IPS-20b (cell line): ENCODE measurements around the gene CELA3B.
"Not testable (repeated sequence)": the region's sequence is repeated elsewhere in the genome, so short reads cannot be mapped to it uniquely, and the experiment has no call there.

Experiments used
- H3K27ac ChIP-seq: one replicate; pipeline ENCODE4 v1.5.1; 2013; ENCODE audit warnings: low read length
- H3K27me3 ChIP-seq: 2 replicates; pipeline ENCODE4 v1.6.1; 2013; ENCODE audit warnings: mild to moderate bottlenecking, low read length, inconsistent platforms; ENCODE audit not compliant: insufficient read depth
- H3K36me3 ChIP-seq: 2 replicates; pipeline ENCODE4 v1.6.1; 2013; ENCODE audit warnings: low read depth, mild to moderate bottlenecking, inconsistent platforms, low read length, moderate library complexity; ENCODE audit not compliant: insufficient read depth
- H3K4me1 ChIP-seq: 2 replicates; pipeline ENCODE4 v1.6.1; 2013; ENCODE audit warnings: mild to moderate bottlenecking, control low read depth, inconsistent platforms, low read length, moderate library complexity; ENCODE audit not compliant: insufficient read depth
- H3K4me3 ChIP-seq: 2 replicates; pipeline ENCODE4 v1.5.1; 2013; ENCODE audit warnings: mild to moderate bottlenecking, low read length, inconsistent platforms
- H3K9ac ChIP-seq: 2 replicates; pipeline ENCODE4 v1.6.1; 2013; ENCODE audit warnings: low read depth, mild to moderate bottlenecking, inconsistent platforms, low read length, moderate library complexity
- H3K9me3 ChIP-seq: 2 replicates; pipeline ENCODE4 v1.6.1; 2013; ENCODE audit warnings: mild to moderate bottlenecking, low read depth, low read length, inconsistent platforms; ENCODE audit not compliant: insufficient read depth

Gene CELA3B

DNA sequence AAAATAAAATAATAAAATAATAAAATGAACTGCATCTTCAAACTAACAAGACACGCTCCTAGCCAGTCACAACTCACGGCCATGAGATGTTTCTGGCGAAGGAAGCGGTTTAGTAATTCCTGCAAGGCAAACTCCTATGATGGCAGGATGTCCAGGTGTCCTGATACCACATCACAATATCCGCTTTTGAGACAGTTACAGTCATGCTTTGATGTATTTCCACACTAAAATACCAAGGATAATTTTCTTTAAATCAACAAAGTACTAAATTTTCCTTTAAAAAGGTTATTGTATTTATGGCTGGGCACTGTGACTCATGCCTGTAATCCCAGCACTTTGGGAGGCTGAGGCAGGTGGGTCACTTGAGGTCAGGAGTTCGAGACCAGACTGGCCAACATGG, 9.6 kb upstream of the CELA3B start:
- H3K9ac ChIP-seq, H3K27ac ChIP-seq, H3K36me3 ChIP-seq, H3K27me3 ChIP-seq, H3K4me3 ChIP-seq, H3K9me3 ChIP-seq, H3K4me1 ChIP-seq: not testable (repeated sequence)

DNA sequence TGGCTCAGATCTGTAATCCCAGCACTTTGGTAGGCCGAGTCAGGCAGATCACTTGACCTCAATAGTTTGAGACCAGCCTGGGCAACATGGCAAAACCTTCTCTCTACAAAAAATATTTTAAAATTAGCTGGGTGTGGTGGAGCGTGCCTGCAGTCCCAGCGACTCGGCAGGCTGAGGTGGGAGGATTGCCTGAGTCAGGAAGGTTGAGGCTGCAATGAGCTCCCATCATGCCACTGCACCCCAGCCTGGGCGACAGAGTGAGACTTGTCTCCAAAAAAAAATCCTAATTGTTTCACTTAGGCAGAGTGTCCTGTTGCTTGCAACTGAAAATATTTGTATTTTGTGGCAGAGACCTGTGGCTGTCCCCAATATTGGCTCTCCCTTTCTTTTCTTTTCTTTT, 7.8 kb upstream of the CELA3B start:
- not testable (repeated sequence) for H3K4me1 ChIP-seq, H3K27me3 ChIP-seq, H3K9ac ChIP-seq, H3K9me3 ChIP-seq, H3K27ac ChIP-seq, H3K36me3 ChIP-seq, H3K4me3 ChIP-seq

DNA sequence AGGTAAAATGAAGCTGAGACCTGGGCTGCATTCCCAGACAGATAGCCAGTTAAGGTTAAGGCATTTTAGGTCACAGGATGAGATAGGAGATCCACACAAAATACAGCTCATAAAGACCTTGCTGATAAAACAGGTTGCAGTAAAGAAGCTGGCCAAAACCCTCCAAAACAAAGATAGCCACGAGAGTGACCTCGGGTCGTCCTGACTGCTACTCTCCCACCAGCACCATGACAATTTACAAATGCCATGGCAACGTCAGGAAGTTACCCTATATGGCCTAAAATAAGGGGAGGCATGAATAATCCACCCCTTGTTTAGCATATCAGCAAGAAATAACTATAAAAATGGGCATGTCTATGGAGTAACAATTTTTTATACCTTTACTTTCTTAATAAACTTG, 6.3 kb upstream of the CELA3B start:
- not testable (repeated sequence) for H3K27ac ChIP-seq, H3K9ac ChIP-seq, H3K36me3 ChIP-seq, H3K9me3 ChIP-seq, H3K4me3 ChIP-seq, H3K4me1 ChIP-seq, H3K27me3 ChIP-seq

DNA sequence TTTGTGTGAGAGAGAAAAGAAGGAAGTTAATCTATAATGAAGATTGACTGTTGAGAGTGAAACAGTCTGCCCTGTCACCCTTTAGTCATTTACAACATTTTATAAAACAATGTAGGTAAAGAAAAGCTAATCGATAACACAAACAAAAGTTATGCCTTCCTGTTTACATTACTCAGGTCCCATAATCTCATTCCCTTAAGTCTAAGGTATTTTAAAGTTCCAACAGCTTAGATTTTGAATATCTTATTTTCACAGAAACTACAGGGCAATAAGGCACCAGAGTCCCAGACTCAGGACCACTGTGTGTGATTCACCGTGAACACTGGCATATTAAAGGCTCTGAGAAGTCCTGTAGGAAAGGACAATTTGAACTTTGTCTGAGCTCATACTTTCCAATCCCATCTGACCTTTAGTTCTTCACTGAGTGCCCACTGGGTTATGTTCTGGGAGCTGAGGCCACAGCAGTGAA, 3.8 kb upstream of the CELA3B start:
- not testable (repeated sequence) for H3K27ac ChIP-seq

DNA sequence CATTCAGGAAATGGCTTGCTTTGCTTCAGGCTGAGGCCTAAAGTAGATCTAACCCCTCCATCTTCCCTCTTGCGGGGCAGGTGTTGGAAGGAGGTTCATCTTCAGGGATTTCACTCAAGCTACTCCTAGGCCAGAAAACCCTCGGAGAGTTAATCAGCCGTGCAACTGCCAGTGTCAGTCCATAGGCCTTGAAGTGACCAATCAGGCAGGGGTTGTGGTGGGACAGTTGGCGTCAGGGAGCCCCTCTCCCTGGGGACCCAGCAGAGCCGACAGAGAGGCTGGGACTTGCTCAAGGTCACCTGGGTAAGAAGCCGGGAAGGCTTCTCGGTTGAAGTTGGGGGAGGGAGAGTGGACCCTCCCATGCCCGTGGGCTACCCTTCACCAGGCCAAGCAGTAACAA, 2.9 kb upstream of the CELA3B start:
- not testable (repeated sequence) for H3K4me3 ChIP-seq, H3K9ac ChIP-seq, H3K27ac ChIP-seq, H3K27me3 ChIP-seq, H3K4me1 ChIP-seq, H3K36me3 ChIP-seq, H3K9me3 ChIP-seq

More for the DNA sequence above, 3.8 kb upstream of the CELA3B start:
- not testable (repeated sequence) for H3K9ac ChIP-seq, H3K4me1 ChIP-seq, H3K9me3 ChIP-seq, H3K4me3 ChIP-seq, H3K27me3 ChIP-seq, H3K36me3 ChIP-seq

DNA sequence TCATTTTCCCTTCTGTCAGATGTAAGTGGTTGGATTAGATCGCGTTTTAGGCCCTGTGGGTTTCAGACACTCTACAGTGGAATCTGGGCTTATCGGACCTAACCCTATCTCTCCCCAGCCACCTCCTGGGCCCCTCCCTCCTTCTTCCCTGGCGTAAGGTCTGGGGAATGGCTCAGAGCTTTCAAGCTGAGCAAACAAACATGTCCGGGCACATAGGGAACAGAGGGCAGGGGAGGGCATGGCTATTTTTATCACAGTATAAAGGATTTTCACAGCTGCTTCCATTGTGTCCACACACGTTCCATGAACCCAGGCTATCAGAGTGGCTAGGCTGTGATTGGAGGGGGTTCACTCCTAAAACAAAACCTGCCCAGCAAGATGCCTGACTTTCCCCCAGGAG, 2.1 kb upstream of the CELA3B start:
- not testable (repeated sequence) for H3K27ac ChIP-seq, H3K4me3 ChIP-seq

DNA sequence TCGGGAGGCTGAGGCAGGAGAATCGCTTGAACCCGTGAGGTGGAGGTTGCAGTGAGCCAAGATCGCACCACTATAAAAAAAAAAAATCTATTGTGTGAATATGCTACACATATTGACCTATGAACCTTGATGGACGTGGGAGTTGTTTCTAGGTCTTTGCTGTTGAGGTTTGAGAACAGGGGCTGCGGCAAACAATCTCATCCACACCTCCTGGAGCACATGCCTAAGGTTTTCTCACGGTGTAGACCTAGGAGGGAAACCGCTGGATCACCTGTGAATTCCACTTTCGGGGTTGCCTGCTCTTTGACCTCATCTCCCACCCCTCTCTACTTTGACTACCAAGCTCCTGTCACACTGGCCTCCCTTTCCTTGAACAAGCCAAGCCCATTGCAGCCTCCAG, 1.5 kb upstream of the CELA3B start:
- not testable (repeated sequence) for H3K9ac ChIP-seq, H3K9me3 ChIP-seq, H3K4me1 ChIP-seq, H3K36me3 ChIP-seq, H3K4me3 ChIP-seq, H3K27me3 ChIP-seq, H3K27ac ChIP-seq

More for the DNA sequence above, 2.1 kb upstream of the CELA3B start:
- H3K36me3 ChIP-seq, H3K4me1 ChIP-seq, H3K9me3 ChIP-seq, H3K27me3 ChIP-seq, H3K9ac ChIP-seq: not testable (repeated sequence)

DNA sequence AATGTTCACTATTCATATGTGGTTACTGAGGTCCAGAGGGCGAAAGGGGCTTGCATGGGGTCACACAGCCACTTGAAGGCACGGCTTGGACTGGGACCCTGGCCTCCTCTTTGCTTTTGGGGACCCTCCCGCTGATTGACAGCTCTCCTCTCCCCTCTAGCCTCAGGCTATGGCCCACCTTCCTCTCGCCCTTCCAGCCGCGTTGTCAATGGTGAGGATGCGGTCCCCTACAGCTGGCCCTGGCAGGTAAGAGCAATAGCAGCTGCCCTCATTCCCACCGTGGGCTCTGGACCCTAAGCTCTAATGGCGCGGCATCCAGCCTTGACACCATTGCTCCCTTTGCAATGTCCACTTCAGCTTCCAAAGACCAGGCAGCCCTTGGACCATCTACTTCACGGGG, 1.4 kb downstream of the CELA3B start:
- H3K9me3 ChIP-seq, H3K9ac ChIP-seq, H3K4me3 ChIP-seq, H3K4me1 ChIP-seq, H3K27me3 ChIP-seq, H3K36me3 ChIP-seq, H3K27ac ChIP-seq: not testable (repeated sequence)

DNA sequence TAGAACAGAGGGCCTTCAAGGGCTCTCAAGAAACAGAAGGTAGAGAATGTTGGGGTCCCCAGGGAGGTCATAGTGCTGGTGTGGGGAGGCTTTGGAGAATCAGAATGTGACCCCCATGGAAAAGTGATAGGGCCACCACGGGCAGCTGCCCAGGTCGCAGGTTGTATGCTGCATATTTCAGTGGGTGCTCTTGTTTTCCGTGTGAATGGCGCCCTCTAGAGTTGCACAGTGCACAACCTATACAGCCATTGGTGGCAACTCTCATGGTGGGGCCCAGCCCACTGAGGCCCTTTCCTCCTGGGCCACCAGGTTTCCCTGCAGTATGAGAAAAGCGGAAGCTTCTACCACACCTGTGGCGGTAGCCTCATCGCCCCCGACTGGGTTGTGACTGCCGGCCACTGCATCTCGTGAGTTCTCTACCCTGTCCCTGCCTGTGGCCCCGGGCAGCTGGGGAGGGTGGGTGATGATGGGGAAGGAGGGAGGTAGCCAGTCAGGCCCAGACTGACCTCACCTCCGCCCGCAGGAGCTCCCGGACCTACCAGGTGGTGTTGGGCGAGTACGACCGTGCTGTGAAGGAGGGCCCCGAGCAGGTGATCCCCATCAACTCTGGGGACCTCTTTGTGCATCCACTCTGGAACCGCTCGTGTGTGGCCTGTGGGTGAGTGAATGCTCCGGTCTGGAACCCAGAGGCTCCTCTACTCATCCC, 3.8 kb downstream of the CELA3B start:
- H3K4me3 ChIP-seq, H3K9me3 ChIP-seq, H3K9ac ChIP-seq, H3K36me3 ChIP-seq, H3K4me1 ChIP-seq, H3K27me3 ChIP-seq, H3K27ac ChIP-seq: not testable (repeated sequence)

DNA sequence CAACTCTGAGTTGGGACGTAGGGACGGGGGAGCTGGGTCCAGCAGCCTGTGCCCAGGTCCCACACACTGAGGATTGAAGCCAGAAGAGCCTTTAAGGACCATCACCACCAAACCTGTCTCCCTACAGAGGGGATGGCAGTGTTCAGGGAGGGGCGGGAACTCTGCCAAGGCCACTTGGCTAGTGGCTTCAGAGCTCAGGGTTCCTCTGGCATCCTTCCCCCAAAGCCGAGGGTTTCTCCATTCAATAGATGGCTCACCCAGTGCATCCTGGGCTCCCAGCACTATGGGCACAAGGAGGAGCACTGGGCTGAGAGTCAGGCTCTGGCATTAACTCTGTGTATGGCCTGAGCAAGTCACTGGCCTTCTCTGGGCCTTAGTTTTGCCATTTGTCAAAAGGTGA, 4.4 kb downstream of the CELA3B start:
- H3K27ac ChIP-seq: not testable (repeated sequence)

DNA sequence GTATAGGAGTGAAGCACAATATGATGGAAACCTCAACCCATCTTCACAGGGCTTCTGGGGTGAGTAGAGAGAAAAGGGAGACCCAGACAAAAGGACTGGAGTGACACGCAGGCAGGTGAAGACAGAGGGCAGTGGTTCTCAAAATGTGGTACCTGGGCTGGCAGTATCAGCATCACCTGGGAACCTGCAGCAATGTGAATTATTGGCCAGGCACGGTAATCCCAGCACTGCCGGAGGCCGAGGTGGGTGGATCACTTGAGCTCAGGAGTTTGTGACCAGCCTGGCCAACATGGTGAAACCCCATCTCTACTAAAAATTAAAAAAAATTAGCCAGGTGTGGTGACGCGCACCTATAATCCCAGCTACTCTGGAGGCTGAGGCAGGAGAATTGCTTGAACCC, 5.3 kb downstream of the CELA3B start:
- H3K27ac ChIP-seq, H3K4me3 ChIP-seq, H3K4me1 ChIP-seq, H3K36me3 ChIP-seq, H3K27me3 ChIP-seq, H3K9me3 ChIP-seq, H3K9ac ChIP-seq: not testable (repeated sequence)

More for the DNA sequence above, 4.4 kb downstream of the CELA3B start:
- H3K36me3 ChIP-seq, H3K4me1 ChIP-seq, H3K9ac ChIP-seq, H3K4me3 ChIP-seq, H3K27me3 ChIP-seq, H3K9me3 ChIP-seq: not testable (repeated sequence)

DNA sequence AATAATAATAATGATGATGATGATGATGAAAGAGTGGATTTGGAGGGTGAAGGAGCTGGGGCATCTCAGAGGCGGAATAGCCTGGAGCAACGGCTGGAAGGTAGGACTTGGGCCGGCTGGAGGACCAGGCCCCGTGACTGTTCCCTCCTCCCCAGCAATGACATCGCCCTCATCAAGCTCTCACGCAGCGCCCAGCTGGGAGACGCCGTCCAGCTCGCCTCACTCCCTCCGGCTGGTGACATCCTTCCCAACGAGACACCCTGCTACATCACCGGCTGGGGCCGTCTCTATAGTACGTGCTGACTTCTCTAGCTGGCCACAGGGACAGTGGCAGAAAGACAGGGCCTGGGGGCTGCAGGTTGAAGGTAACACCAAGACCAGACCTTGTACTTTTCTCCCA, 6.7 kb downstream of the CELA3B start:
- H3K4me3 ChIP-seq, H3K36me3 ChIP-seq, H3K9me3 ChIP-seq, H3K27me3 ChIP-seq, H3K9ac ChIP-seq, H3K4me1 ChIP-seq, H3K27ac ChIP-seq: not testable (repeated sequence)

DNA sequence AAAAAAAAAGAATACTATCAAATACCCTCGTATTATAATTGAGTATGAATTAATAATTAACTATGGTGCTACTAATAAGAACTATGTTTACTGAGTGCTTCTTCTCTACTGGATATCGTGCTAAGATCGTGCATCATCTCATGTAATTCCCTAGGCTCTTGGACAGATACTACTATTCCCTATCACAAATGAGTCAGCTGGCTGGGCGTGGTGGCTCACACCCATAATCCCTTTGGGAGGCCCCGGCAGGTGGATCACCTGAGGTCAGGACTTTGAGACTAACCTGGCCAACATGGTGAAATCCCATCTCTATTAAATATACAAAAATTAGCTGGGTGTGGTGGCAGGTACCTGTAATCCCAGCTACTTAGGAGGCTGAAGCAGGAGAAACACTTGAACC, 9.1 kb downstream of the CELA3B start:
- H3K9ac ChIP-seq, H3K4me1 ChIP-seq, H3K27ac ChIP-seq, H3K27me3 ChIP-seq, H3K9me3 ChIP-seq, H3K36me3 ChIP-seq, H3K4me3 ChIP-seq: not testable (repeated sequence)
